NCI-H1436 treated with DMSO at 0.1 percent for 48 hours (cell line): ENCODE measurements around the gene POLDIP2.
A peak's percentile ranks its signal among the peaks of the same experiment; 100 is the strongest.

Experiments used
- DNase-seq: peaks from one replicate; lab custom pipeline; 2025; lab: John Stamatoyannopoulos, UW

POLDIP2 gene

DNA sequence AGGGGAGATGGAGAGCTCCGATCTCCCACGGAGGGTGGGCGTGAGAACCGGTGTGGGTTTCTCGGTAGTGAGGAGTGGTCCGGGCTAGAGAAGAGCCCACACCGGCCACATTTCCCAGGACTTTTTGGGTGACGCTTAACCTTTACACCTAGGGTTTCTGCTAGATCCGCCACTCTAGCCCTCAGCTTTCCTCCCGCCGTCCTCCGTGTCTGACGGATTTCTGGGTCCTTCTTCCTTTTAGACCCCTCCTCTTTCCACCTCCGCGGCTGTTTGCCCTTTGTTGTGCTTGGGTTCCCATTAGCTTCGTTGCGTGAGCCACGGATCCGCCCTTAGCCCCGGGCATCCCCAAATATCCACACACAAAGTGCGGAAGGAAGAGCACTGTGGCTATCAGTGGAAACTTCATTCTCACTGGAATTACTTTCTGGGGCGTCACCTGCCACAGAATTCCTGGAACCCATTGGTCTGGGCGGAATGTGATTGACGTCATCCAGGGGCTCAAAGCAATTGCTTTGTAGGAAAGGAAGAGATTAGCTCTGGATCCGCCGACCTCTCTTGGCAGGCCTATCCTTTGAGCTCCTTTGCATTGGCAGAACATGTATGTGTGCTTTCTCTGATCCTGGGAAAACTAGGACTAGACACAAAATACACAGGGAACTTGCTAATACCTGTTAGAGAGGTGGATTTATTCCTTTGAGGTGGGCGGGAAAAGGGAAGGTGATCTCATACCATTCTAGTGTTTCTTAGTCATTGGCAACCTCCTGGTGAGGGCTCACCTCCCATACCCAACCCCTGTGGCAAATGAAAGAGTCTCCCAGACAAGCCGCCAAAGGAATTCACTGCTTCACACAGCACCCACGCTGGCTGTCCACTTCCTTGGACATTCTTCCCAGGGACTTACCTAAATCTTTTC, 21.1 kb downstream of the POLDIP2 start:
- DNase-seq: no peak

DNA sequence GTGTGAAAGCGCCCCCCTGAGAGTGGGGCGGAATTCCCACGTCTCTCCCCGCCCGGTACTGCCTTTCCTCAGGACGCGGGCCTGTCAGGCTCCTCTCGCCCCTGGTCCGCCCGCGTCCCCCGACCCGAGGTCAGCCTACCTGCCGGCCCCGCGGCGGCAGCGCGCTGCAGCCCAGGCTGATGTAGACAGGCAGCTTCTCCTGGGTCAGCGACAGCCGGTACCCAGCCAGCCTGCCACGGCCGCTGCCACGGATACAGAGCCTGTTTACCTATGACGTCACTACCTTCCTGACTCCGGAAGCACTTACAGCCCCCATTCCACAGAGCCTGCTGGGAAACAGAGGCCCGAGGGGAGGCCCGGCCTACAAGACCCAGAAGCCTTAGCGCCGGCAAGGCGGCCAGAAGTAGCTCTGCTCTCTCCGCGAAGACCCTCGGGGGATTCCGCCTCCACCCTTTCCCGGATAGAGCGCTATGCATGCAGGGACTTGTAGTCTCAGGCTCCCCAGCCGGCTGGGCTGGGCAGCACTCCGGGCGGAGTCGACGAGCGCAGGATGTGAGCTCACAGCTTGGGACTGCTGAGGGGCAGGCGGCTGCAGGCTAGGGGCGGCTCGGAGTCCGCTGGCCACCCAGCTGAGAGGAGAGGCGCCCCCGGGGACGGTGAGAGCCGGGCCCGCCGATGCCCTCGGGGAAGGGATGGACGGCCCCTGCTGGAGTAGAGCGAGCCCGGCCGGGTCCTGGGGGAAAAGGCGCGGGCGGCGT, 21.9 kb downstream of the POLDIP2 start, which contains the start of the genes IFT20 and TNFAIP1:
IFT20 (minus strand) TSS at position 272 of the 758 bp plus-strand sequence. CDS start 3,487 bp downstream, outside the sequence.
TNFAIP1 (plus strand) TSS at position 561 of the 758 bp plus-strand sequence. CDS start 3,761 bp downstream, outside the sequence.
- peak; percentile 100 for DNase-seq

DNA sequence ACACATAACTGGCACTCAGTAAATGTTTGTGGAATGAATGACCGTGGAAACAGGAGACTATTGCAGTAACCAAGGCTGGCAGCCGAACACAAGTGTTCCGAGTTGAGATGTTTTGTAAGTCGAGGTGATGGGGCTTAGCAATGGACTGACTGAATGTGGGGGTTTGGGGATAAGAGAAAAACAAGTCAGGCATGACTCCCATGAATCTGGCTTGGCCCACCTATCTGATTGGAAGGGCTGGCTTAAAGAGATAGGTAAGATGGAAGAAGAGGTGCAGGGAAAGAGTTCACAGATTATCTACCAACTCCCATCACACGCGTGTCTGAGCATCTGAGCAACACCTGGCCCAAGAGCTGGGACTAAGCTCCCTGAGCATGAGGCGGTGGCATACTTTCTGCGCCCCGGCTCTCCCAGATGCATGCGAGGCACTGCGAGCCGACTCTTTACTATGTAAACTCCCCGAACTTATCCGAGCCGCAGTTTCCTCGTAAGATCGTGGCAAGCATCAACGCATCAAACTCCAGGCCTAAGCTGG, 22.6 kb downstream of the POLDIP2 start:
- DNase-seq: no peak

DNA sequence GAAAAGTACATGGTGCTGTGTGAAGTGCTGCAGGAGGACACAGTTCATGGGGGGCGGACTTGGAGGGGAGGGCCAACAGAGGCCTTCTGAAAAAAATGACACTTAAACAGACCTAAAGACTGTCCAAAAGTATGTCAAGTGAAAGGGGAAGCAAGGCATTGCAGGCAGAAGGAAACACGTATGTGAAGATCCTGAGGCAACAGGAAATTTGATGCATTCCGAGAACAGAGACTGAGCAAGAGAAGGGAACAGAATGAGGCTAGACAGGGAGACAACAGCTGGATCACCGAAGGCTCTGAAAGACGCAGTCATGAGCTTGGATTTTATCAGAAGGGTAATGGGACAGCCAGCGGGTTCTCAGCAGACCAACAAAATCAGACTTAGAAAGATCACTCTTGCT, 23.2 kb downstream of the POLDIP2 start:
- DNase-seq: no peak

DNA sequence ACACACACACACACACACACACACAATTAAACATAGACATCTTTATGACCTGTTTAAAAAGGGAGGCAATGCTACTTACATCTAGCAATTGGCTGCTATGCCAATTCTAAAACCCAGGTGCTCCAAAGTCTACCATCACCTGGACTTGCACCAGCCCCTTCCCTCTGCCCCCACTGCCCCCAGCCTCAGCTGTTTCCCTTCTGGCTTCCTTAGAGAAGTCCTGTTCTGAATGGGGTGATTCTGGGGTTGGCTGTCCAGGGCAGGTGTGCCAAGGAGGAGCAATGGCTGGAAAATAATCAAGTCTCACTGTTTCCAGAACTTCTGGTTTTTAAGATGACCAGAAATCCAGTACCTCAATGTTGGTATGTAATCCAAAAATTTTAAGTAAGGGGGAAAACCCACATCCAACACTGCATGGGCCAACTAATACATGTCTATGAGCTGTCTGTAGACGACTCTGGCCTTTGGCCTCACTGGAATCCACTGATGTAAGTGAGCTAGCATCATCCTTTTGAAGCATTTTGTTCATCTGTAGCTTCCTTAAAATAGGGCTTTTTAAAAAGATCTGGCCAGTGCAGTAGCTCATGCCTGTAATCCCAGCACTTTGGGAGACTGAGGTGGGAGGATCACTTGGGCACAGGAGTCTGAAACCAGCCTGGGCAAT, 24.1 kb downstream of the POLDIP2 start:
- DNase-seq: no peak

DNA sequence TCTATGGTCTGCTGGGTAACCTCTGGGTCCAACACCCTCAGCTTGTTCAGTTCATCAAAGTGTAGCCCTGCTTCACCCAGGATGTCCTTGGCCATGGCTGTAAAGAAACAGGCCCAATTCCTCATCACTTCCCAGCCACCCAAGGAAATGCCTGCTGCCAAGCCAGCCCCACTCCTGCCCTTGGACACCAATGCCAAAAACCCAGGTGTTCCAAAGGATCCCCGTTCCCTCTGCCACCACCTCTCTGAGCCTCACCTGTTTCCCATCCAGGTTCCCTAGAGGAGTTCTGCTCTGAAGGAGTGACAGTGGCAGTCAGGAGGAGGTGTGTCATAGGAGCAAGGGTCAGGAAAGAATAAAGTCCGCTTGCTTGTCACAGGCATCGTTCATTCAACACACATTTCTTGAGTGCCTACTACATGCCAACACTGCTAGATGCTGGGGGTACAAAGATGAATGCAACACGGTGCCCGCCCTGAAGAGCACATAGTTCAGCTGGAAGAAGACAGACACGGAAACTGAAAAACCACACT, 25.4 kb downstream of the POLDIP2 start:
- no peak for DNase-seq

DNA sequence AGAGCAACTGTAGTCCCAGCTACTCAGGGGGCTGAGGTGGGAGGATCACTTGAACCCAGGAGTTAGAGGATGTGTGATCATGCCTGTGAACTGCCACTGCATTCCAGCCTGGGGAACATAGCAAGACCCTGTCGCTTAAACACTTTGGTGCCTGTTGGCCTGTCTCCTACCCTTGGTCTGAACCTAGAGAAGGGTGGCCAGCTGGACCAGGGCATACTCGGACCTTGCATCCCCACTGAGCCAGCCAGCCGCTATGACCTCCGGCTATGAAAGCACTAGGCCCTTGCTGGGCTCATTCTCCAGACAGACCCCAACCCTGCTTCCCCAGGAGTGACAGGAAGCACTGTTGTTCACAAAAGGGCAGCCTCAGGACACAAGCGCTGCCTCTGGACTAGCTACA, 26.7 kb downstream of the POLDIP2 start:
- DNase-seq: no peak

DNA sequence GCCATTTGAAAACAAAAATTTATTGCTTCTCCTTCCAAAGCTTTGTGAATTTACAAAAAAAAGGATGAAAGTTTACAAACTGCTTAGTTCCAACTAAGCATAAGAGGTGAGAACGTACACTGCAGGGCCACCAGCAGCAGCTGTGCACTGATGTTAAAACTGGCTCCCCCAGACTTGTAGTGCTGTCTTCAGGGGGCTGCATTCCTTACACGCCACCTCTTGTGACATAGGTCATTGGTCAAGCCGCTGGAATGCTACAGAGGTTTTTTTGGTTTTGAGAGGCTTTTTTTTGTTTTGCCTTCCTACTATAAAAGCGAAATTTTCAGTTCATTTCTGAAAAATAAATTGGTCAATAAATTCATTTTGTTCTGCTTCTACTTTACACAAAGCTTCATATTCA, 29.0 kb downstream of the POLDIP2 start:
- no peak for DNase-seq

DNA sequence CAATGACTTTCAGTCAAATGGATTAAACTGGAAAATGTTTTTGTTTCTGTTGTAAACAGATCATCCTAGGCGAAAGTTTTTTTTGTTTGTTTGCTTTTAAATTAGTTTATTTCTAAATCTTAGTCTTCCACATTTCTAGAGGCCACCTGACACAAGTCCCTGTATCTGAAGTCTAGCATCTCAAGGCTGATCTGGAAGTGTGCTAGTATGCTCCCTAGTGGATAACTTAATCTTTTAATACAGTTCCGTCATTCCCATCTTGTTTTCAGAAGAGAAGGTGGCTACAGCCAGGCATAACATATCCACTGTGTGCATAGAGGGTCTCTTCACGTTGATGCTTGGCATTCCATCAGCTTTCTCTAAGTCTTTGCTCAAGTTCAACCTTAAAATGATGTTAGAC, 29.6 kb downstream of the POLDIP2 start:
- DNase-seq: no peak

DNA sequence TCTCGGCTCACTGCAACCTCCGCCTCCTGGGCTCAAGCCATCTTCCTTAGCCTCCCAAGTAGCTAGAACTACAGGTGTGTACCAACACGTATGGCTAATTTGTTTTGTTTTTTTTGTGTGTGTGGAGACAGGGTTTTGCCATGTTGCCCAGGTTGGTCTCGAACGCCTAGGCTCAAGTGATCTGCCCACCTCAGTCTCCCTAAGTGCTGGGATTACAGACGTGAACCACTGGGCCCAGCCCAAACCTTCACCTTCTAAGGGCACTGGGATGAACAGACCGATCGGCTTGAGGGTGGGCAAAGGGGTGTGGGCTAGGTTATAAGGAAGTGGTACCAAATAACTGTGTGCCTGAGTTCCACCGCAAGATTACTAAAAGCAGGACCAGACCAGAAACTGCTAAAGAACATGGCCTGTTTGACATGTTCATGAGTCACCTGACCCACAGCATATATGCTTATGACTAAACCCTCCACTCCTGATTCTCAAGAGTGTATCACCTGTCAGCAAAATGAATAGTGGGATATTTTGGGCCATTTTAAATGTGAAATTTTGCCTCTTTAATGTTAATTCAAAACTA, 30.2 kb downstream of the POLDIP2 start:
- DNase-seq: no peak

DNA sequence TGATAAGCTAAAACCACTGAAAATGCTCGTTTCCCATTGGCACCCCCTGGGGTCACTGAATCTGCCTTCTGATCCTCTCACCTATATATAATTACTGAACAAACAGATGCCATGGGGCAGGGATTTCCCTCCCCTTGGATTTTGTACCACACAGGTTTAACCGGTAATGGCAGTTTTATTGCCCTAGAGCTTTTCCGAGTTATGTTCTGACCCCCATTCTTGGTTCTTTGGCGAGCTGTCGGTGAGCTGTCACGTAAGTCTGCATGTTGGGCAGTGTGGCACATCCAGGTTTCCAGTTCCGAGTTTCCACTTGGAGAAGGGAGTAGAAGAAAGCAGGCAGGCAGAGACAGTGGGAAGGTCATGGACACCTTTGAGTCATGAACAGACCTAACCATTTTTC, 31.2 kb downstream of the POLDIP2 start:
- DNase-seq: no peak

DNA sequence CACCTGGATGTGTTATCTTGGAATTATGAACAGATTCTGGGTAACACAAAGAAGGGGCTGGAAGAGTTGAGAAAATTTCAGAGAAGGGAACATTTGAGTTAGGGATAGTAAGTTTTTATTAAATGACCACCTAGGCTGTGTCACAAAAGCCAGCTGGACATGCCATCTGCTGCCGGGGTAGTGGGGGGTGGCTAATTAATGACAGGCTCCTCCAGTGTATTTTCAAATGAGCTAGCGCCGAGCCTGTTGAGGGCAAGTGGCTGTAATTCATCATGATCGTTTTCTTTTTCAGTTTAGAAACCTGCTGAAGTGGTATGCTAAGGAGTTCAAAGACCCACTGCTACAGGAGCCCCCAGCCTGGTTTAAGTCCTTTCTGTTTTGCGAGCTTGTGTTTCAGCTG, 32.1 kb downstream of the POLDIP2 start:
- DNase-seq: no peak

DNA sequence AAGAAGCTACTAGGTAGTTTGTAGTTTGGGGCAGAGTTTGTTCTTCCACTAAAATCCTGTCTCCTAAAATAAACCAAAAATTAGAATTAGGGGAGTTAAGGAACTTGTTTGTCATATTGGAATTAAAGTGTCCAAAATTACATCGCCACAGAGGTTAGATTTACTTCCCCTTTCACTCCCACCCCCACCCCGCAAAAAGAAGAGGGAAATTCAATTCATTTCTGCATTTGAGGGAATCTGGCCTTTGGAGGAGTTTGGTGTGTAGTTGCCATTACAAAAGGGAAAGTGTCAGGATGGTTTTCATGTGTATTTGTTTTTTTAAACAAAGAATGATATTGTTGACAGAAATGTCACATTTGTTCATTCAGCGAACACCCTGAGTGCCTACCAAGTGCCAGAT, 32.5 kb downstream of the POLDIP2 start:
- DNase-seq: no peak

DNA sequence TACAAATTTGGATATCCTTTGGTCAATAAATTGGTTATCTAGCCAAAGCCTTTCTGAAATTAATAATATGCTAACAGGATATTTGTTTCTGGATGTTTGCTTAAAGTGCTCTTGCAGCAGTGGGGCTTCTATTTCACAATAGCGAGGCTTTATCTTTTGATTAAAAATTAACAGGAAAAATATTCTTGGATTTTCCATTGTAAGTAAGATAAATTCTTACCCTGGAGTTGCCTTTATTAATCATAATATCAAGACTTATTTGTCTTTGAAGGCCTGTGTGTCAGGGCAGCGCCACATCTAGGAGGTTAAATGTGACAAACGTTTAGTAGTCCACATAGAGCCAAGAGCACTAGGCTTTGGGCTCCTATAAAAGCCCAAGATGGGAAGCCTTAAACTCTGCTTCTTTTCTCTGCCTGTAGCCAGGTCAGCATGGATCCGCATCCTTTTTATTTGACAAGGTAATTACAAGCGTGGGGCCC, 33.0 kb downstream of the POLDIP2 start:
- no peak for DNase-seq

DNA sequence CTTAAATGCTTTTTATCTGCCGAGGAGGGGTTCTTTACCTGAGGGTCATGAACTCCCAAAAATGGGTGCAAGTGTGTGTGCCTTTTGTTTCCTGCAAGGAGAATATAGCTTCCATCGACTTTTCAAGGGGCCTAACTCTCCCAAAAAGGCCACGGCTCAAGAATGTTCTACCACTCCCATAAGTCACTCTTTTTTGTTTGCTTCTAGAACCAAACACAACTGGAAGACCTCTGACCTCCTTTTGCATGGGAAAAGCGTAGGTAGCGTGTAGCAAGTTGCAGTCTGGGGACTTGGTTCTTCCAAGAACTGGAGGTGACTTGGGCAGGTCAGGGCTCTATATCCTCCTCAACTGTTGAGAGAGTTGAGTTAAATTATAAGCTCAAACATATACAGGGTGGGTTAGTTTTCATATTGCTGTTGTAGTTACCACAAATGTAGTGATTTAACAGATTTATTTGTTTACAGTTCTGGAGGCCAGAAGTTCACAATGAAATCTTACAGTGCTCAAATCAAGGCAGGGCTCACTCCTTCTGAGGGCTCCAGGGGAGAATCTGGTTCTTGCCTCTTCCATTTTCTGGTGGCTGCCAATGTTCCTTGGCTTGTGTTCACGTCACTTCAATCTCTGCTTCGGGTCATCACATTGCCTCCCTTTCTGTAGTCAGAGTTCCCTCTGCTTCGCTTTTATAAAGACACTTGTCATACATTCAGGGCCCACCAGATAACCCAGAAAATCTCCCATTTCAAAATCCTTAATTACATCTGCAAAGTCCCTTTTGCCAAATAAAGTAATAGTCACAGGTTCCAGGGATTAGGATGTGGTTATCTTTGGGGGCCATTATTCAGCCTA, 36.9 kb downstream of the POLDIP2 start:
- no peak for DNase-seq

DNA sequence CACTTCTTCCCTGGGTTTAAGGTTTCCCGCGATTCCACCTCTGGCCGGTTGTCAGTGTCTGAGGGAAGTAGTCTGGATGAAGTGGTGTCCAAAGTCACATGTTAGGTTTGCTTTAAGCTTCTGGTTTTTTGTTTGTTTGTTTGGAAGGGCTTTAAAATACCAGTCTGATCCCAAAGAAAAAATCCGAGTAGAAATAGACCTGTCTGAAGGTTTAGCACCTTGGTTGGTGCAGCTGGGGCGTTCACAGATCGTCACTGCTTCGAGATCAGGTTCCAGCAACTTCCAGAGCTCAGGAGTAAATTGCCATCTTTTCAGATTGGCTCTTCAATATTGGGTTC, 37.8 kb downstream of the POLDIP2 start:
- no peak for DNase-seq

DNA sequence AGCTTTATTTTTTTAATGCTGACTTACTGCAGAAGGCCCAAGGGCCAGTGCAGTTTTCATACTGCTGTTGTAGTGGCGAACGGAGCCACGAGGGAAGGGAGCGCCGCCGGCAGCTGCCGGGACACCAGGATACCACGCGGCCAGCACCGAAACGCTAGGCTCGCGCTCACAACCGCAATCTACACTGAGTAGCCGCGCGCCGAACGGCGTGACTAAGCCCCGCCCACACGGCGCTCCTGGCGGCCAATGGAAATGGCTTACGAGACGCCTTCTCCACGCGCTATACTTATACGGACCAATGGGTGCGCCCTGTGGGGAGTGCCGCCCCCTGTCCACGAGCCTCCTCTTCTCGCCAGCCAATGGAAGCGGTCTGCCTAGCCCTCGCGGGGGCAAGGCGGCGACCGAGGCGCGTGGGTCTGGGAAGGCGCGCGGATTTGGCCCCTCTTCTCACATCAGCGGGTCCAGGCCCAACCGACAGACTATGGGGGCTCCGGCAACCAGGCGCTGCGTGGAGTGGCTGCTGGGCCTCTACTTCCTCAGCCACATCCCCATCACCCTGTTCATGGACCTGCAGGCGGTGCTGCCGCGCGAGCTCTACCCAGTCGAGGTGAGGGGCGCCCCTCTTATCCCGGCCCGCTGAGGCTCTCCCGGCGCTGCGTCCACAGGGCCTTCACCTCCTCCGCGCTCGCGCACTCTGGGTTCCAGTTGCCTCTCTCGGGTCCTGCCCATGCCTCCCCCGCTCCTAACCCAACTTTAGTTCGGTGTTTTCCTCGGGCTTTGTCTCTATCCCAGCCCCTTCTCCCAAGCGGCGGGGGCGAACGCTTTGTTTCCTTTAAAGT, 38.3 kb downstream of the POLDIP2 start, which contains the start of gene TMEM97:
TMEM97 (plus strand) TSS at position 442 of the 839 bp plus-strand sequence; CDS start at position 482, 40 bp downstream.
- DNase-seq: peak; percentile 95

DNA sequence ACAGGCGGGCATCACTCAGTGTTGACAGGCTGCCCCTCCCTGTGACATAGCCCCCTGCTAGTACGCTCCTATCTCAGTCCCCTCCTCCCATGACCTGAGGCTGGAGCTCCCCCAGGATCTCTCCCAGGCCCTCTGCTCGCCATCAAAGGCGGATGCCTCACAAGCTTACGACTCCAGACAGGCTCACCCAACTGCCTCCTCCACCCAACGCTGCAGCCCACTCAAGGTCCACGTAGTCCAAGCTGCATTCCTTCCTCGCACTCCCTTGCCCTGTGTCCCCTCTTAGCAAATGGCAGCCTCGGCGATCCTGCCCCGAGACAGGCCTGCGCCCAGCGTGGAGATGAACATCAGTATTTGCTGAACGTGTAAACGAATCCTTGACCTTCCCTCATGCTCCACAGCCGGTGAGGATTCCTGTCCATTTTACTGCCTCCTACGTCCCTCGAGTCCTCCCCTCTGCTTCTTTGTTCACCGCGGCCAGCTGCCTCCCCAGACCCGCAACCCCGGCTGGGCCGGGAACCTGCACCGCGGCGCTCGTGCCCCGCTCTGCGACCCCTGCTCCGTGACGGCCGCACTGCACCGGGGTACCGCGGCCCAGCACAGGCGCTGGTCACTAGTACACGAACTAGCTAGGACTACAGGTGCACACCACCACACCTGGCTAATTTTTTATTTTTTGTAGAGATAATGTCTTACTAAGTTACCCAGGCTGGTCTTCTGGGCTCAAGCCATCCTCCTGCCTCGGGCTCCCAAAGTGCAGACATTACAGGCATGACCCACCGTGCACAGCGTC, 39.2 kb downstream of the POLDIP2 start:
- DNase-seq: no peak
